ENCODE results near the gene RSPO4.

RSPO4 gene

DNA sequence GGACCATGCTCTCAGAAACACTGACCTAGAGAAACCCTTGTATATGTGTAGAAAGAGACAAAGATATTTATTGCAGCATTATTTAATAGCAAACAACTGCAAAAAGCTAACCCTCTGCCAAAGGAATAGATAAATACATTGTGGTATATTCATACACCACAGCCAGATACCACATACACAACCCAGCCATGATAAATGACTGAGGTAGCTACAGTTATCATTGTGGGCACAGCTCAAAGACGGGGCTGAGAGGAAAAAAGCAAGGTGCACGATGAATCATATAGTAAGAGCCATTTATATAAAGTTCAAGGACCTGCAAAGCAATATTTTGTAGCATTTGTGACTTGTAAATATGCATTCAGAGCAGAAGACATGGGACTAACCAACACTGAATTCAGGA lies 30.8 kb downstream of the RSPO4 start:
- WGBS (ENCODE audit: insufficient coverage, insufficient read length): no CpG with 5 or more reads among the region's 2 CpGs
- H3K9me3 ChIP-seq (ENCODE audit: control insufficient read depth, insufficient read depth, low read length): no peaks in the 10 kb centered on the region
- H3K27ac ChIP-seq (ENCODE audit: low read length): no peak overlapping the region
- H3K27me3 ChIP-seq (ENCODE audit: control insufficient read depth, insufficient read depth, low read length): no peaks in the 10 kb centered on the region
- no peaks in the 10 kb centered on the region for H3K4me1 ChIP-seq (ENCODE audit: control insufficient read depth, insufficient read depth, low read length)
- H3K4me3 ChIP-seq (ENCODE audit: low read length): no peak overlapping the region
- no peaks in the 10 kb centered on the region for H3K36me3 ChIP-seq (ENCODE audit: control insufficient read depth, insufficient read depth, low read length)
- no peak for DNase-seq (ENCODE audit: low read depth, low spot score)

DNA sequence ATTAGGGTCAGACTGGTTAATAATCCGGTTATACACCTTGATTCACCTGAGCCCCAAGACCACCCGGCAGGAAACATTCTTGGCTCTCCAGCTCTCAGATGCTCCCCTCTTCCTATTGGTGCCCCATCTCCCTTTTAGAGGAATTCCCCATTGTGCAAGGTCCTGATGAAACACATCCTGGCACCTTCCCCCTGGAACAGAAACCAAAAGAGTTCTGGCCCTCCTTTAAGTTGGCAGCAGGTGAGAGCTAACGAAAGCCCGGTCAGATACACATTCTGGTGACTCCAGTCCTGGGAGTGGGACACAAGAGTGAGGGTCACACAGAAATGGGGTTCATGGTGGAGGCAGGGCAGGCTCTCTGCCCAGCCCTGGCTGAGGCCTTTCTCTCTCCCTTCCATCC lies 32.2 kb downstream of the RSPO4 start:
- no peaks in the 10 kb centered on the region for H3K9me3 ChIP-seq (ENCODE audit: control insufficient read depth, insufficient read depth, low read length)
- no peaks in the 10 kb centered on the region for H3K4me1 ChIP-seq (ENCODE audit: control insufficient read depth, insufficient read depth, low read length)
- DNase-seq (ENCODE audit: low read depth, low spot score): no peak
- WGBS (ENCODE audit: insufficient coverage, insufficient read length): no CpG with 5 or more reads among the region's 4 CpGs
- no peak overlapping the region for H3K27ac ChIP-seq (ENCODE audit: low read length)
- no peaks in the 10 kb centered on the region for H3K27me3 ChIP-seq (ENCODE audit: control insufficient read depth, insufficient read depth, low read length)
- no peaks in the 10 kb centered on the region for H3K36me3 ChIP-seq (ENCODE audit: control insufficient read depth, insufficient read depth, low read length)
- no peak overlapping the region for H3K4me3 ChIP-seq (ENCODE audit: low read length)

DNA sequence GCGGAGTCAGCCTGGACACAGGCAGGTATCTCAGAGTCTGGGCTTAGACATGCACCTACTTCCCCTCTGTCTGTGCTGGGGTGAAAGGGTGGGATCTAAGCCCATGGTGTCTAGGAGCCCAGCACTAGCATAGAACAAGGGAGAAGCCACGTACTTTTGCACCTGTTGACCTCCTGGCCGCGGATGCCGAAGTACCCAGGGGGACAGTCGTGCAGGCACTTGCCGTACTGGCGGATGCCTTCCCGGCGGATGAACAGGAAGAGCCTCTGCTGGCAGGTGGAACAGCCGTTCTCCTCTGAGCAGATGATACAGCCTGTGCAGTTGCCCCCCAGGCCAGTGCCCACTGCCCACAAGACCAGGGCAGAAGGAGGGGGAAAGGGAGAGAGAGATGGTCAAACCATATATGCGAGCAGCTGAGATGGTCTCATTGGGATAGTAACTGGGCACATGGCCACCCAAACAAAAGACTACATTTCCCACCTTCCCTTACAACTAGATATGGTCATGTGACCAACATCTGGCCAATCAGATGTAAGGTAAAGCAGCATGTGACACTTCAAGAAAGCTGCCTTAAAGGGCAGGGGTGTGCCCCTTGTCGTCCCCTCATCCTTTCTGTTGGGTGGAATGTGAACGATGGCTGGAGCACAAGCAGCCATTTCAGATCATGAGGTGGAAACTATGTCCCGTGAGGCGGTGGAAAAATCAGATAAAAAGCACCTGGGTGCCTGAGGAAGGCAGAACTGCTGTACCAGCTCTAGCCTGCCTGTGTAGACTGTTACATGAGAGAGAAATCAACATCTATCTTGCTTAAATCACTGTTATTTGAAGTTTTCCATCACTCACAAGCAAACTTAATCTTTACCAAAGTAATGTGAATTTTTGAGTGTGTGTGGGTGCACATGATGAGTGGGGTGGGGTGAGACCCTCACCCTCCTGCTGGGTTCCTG lies 34.0 kb downstream of the RSPO4 start:
- Histone ChIP-seq H3K9me3 (ENCODE audit: control insufficient read depth, insufficient read depth, low read length) (no peaks in the 10 kb centered on the region), H3K4me3 (ENCODE audit: low read length) (no peak overlapping the region), H3K27me3 (ENCODE audit: control insufficient read depth, insufficient read depth, low read length) (no peaks in the 10 kb centered on the region), H3K4me1 (ENCODE audit: control insufficient read depth, insufficient read depth, low read length) (no peaks in the 10 kb centered on the region), H3K36me3 (ENCODE audit: control insufficient read depth, insufficient read depth, low read length) (no peaks in the 10 kb centered on the region), H3K27ac (ENCODE audit: low read length) (no peak overlapping the region)
- no peak for DNase-seq (ENCODE audit: low read depth, low spot score)
- WGBS (ENCODE audit: insufficient coverage, insufficient read length): no CpG with 5 or more reads among the region's 16 CpGs

DNA sequence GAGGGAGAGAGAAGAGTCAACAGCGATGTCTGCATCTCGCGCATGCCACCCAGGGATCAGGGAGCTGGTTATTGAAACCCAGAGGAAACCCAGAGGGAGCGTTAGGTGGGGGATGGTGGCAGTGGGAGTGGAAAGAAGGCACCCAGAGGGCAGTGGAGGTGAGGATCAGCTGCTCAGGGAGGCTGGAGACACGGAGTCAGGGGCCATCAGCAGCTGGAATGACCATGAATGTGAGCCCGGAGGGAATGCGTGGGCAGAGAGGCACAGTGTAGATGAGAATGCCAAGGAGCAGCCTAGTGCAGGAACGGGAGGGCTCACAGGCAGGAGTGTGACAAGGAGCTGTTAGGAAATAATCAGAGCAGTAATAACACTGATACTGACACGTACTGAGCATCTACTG lies 36.2 kb downstream of the RSPO4 start:
- no CpG with 5 or more reads among the region's 9 CpGs for WGBS (ENCODE audit: insufficient coverage, insufficient read length)
- Histone ChIP-seq H3K4me3 (ENCODE audit: low read length) (no peak overlapping the region), H3K9me3 (ENCODE audit: control insufficient read depth, insufficient read depth, low read length) (no peaks in the 10 kb centered on the region), H3K27me3 (ENCODE audit: control insufficient read depth, insufficient read depth, low read length) (no peaks in the 10 kb centered on the region), H3K27ac (ENCODE audit: low read length) (no peak overlapping the region), H3K36me3 (ENCODE audit: control insufficient read depth, insufficient read depth, low read length) (no peaks in the 10 kb centered on the region), H3K4me1 (ENCODE audit: control insufficient read depth, insufficient read depth, low read length) (no peaks in the 10 kb centered on the region)
- DNase-seq (ENCODE audit: low read depth, low spot score): no peak

DNA sequence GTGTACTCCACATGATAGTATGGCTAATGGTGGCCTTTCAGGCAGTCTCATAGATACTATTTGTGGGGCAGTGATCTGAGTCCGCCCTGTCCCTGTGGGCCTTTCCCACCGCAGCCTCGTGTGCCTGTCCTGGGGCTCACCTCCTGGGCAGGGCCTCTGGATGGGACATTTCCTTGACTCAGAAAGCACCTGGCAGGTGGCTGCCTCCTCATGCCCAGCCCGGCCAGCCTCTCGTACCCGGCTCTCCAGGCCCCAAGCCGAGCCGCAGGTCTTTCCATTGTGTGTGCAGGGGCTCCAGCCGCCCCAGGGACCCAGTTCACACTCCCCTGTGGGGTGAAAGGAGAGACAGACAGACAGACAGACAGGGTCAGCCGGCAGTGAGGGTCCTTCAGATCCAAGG lies 38.3 kb downstream of the RSPO4 start:
- WGBS (ENCODE audit: insufficient coverage, insufficient read length): no CpG with 5 or more reads among the region's 10 CpGs
- Histone ChIP-seq H3K27me3 (ENCODE audit: control insufficient read depth, insufficient read depth, low read length) (no peaks in the 10 kb centered on the region), H3K4me3 (ENCODE audit: low read length) (no peak overlapping the region), H3K27ac (ENCODE audit: low read length) (no peak overlapping the region), H3K4me1 (ENCODE audit: control insufficient read depth, insufficient read depth, low read length) (no peaks in the 10 kb centered on the region), H3K9me3 (ENCODE audit: control insufficient read depth, insufficient read depth, low read length) (no peaks in the 10 kb centered on the region), H3K36me3 (ENCODE audit: control insufficient read depth, insufficient read depth, low read length) (no peaks in the 10 kb centered on the region)
- no peak for DNase-seq (ENCODE audit: low read depth, low spot score)

DNA sequence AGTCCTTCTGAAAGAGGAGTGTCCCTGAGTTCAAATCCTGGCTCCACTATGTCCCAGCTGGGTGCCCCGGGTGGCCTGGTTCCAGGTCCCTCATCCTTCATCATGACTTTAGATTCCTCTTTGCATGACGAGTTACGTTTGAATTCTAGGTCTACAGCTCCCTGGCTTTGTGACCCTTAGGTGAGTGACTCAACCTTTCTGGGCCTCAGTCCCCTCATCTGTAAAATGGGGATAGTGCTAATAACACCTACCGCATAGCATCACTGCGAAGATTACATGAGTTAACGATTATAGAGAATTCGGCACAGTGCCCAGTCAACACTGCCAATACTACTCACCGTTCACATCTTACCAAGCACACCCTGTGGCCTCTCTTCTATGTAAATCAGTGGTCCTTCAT lies 39.4 kb downstream of the RSPO4 start:
- Histone ChIP-seq H3K36me3 (ENCODE audit: control insufficient read depth, insufficient read depth, low read length) (no peaks in the 10 kb centered on the region), H3K4me3 (ENCODE audit: low read length) (no peak overlapping the region), H3K9me3 (ENCODE audit: control insufficient read depth, insufficient read depth, low read length) (no peaks in the 10 kb centered on the region), H3K27me3 (ENCODE audit: control insufficient read depth, insufficient read depth, low read length) (no peaks in the 10 kb centered on the region), H3K27ac (ENCODE audit: low read length) (no peak overlapping the region), H3K4me1 (ENCODE audit: control insufficient read depth, insufficient read depth, low read length) (no peaks in the 10 kb centered on the region)
- WGBS (ENCODE audit: insufficient coverage, insufficient read length): no CpG with 5 or more reads among the region's 8 CpGs
- no peak for DNase-seq (ENCODE audit: low read depth, low spot score)

DNA sequence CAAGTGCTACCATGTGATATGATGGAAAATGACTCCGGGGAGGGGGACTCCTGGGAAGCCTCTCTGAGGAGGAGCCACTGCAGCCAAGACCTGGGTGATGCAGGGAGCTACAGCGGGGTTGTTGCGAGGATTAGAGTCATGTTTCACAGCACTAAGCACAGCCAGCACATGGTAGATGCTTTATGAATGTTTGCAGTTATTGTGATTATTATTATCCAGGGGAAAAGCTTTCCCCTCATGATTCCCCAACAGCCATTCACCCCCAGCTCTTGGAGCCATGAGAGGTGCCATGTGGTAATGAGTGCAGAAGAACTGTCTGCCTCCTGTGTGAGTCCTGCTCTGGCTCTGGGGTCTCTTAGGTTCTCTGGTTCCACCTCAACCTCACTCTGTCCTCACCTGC lies 39.9 kb downstream of the RSPO4 start:
- Histone ChIP-seq H3K27me3 (ENCODE audit: control insufficient read depth, insufficient read depth, low read length) (no peaks in the 10 kb centered on the region), H3K9me3 (ENCODE audit: control insufficient read depth, insufficient read depth, low read length) (no peaks in the 10 kb centered on the region), H3K27ac (ENCODE audit: low read length) (no peak overlapping the region), H3K4me1 (ENCODE audit: control insufficient read depth, insufficient read depth, low read length) (no peaks in the 10 kb centered on the region), H3K4me3 (ENCODE audit: low read length) (no peak overlapping the region), H3K36me3 (ENCODE audit: control insufficient read depth, insufficient read depth, low read length) (no peaks in the 10 kb centered on the region)
- no CpG with 5 or more reads among the region's 3 CpGs for WGBS (ENCODE audit: insufficient coverage, insufficient read length)
- DNase-seq (ENCODE audit: low read depth, low spot score): no peak

DNA sequence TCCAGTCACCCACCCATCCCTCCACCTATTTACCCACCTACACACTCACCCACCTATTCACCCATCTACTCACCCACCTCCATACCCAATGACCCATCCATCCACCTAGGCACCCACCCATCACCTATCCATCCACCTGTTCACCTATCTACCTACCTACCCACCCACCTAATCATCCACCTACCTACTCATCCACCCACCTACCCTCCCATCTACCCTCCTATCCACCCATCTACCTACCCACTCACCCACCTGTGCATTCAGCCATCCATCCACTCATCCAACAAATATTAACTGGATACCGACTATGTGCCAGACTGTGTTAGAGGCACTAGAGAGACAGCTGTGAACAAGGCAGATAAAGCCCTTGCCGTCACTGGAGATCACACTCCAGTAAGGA lies 40.3 kb downstream of the RSPO4 start:
- H3K27me3 ChIP-seq (ENCODE audit: control insufficient read depth, insufficient read depth, low read length): no peaks in the 10 kb centered on the region
- H3K4me3 ChIP-seq (ENCODE audit: low read length): no peak overlapping the region
- WGBS (ENCODE audit: insufficient coverage, insufficient read length): no CpG with 5 or more reads among the region's 2 CpGs
- H3K36me3 ChIP-seq (ENCODE audit: control insufficient read depth, insufficient read depth, low read length): no peaks in the 10 kb centered on the region
- no peak overlapping the region for H3K27ac ChIP-seq (ENCODE audit: low read length)
- DNase-seq (ENCODE audit: low read depth, low spot score): no peak
- H3K9me3 ChIP-seq (ENCODE audit: control insufficient read depth, insufficient read depth, low read length): no peaks in the 10 kb centered on the region
- H3K4me1 ChIP-seq (ENCODE audit: control insufficient read depth, insufficient read depth, low read length): no peaks in the 10 kb centered on the region

DNA sequence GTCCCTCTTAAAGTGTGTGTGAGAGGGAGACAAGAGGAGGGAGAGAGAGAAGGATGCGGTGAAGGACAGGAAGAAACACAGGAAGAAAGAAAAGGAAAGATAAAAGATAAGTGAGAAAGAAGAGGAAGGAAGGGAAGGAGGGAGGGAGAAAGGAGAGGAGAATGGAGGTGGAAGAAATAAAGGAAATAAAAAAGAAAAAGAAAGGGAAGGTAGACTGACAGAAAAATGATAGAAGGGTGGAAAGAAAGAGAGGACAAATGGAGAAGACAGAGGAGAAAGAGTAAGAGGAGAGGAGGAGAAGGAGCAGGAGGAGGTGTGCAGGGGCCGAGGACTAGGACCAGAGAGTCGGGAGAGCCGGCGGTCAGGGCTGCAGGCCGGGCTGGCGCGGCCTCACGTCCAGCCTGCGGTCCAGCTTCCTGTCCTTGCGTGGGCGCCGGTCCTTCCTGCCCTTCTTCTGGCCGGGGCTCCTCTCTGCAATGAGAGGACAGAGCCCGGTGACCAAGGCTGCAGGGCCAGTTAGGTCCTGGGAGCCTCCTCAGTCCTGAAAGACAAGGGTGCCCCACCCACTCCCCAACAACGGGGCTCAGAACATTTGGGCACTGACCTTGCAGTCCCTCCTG lies 42.0 kb downstream of the RSPO4 start:
- Histone ChIP-seq H3K27me3 (ENCODE audit: control insufficient read depth, insufficient read depth, low read length) (no peaks in the 10 kb centered on the region), H3K27ac (ENCODE audit: low read length) (no peak overlapping the region), H3K4me3 (ENCODE audit: low read length) (no peak overlapping the region), H3K4me1 (ENCODE audit: control insufficient read depth, insufficient read depth, low read length) (no peaks in the 10 kb centered on the region), H3K36me3 (ENCODE audit: control insufficient read depth, insufficient read depth, low read length) (no peaks in the 10 kb centered on the region), H3K9me3 (ENCODE audit: control insufficient read depth, insufficient read depth, low read length) (no peaks in the 10 kb centered on the region)
- 100% methylated on average over 1 of the region's 16 CpGs for WGBS (ENCODE audit: insufficient coverage, insufficient read length)
- DNase-seq (ENCODE audit: low read depth, low spot score): no peak

DNA sequence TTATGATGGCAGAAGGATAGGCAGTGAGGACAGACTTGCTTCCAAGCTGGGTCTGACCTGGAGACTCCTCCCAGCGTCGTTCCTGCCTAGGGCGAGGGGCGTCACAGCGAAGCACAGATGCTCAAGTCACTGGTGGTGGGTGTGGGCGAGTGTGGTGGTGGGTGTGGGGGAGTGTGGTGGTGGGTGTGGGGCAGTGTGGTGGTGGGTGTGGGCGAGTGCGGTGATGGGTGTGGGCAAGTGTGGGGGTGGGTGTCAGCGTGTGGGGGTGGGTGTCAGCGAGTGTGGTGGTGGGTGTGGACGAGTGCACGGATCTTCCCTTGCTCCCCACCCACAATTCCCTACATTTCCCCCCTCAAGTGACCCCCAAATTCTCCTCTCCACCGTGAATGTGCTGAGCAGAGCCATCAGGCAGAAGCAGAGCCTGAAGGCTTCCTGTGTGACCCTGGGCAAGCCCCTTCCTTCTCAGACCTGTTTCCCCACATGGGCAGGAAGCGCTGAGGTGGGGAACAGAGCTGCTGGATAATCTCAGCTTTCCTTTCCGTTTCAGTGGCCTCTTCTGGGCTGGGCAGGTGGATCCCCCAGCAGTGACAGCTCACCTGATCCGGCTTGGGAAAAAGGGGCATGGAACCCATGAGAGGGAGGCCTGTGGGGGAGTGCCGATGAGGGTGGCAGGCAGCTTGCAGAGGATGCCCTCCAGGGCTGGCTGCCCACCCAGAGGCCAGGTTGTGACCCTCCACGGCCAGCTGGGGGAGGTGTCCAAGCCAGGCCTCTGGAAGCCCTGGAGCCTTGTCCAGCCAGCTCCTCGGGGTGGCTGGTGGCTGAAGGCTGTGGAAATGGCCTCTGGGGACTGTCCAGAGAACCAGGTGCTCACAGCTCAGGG lies 42.9 kb downstream of the RSPO4 start:
- H3K27me3 ChIP-seq (ENCODE audit: control insufficient read depth, insufficient read depth, low read length): no peaks in the 10 kb centered on the region
- DNase-seq (ENCODE audit: low read depth, low spot score): no peak
- no CpG with 5 or more reads among the region's 19 CpGs for WGBS (ENCODE audit: insufficient coverage, insufficient read length)

More for the DNA sequence above, 42.9 kb downstream of the RSPO4 start:
- Histone ChIP-seq H3K4me1 (ENCODE audit: control insufficient read depth, insufficient read depth, low read length) (no peaks in the 10 kb centered on the region), H3K27ac (ENCODE audit: low read length) (no peak overlapping the region), H3K9me3 (ENCODE audit: control insufficient read depth, insufficient read depth, low read length) (no peaks in the 10 kb centered on the region), H3K36me3 (ENCODE audit: control insufficient read depth, insufficient read depth, low read length) (no peaks in the 10 kb centered on the region), H3K4me3 (ENCODE audit: low read length) (no peak overlapping the region)

Data from iPS DF 6.9 (cell line).